SJCRH30 (cell line): ENCODE results near the gene SLC5A9. TPM values are rescaled to one million over a fixed set of nuclear protein-coding genes. Genes with fewer than 3 reads are reported as not detected.
"Not testable (repeated sequence)": the region's sequence is repeated elsewhere in the genome, so short reads cannot be mapped to it uniquely, and the experiment has no call there.

Experiments used
- DNase-seq, 2 experiments: peaks; one replicate each; pipeline ENCODE4 v3.0.0-alpha.2; 2015 to 2020
- H3K27ac ChIP-seq: fragments of 250-450 bp; sonication (Bioruptor Pico); 2 replicates; pipeline ENCODE4 v1.5.1; 2020; ENCODE audit warnings: mild to moderate bottlenecking, moderate library complexity
- H3K27me3 ChIP-seq: fragments of 250-450 bp; sonication (Bioruptor Pico); 2 replicates; pipeline ENCODE4 v1.5.1; 2020; ENCODE audit warnings: mild to moderate bottlenecking, moderate library complexity
- H3K36me3 ChIP-seq: fragments of 250-450 bp; sonication (Bioruptor Pico); 2 replicates; pipeline ENCODE4 v1.5.1; 2020; ENCODE audit warnings: mild to moderate bottlenecking, moderate library complexity
- H3K4me1 ChIP-seq: fragments of 250-450 bp; sonication (Bioruptor Pico); 2 replicates; pipeline ENCODE4 v1.5.1; 2020; ENCODE audit warnings: mild to moderate bottlenecking, moderate library complexity
- H3K4me3 ChIP-seq: fragments of 250-450 bp; sonication (Bioruptor Pico); 2 replicates; pipeline ENCODE4 v1.5.1; 2020; ENCODE audit warnings: mild to moderate bottlenecking, moderate library complexity
- H3K9me3 ChIP-seq: fragments of 250-450 bp; sonication (Bioruptor Pico); replicated peaks from 2 replicates; pipeline ENCODE4 v1.5.1; 2020; ENCODE audit warnings: mild to moderate bottlenecking, moderate library complexity
- total RNA-seq: library from RNA; depleted of rRNA; stranded (reverse); fragments of >200 nt; shearing (Covaris generic); gene quantifications from 2 replicates; pipeline ENCODE4 v1.2.3, GENCODE V29; 2014

Gene SLC5A9
- total RNA-seq, 1 experiment from 2014 or later, result not detected

DNA sequence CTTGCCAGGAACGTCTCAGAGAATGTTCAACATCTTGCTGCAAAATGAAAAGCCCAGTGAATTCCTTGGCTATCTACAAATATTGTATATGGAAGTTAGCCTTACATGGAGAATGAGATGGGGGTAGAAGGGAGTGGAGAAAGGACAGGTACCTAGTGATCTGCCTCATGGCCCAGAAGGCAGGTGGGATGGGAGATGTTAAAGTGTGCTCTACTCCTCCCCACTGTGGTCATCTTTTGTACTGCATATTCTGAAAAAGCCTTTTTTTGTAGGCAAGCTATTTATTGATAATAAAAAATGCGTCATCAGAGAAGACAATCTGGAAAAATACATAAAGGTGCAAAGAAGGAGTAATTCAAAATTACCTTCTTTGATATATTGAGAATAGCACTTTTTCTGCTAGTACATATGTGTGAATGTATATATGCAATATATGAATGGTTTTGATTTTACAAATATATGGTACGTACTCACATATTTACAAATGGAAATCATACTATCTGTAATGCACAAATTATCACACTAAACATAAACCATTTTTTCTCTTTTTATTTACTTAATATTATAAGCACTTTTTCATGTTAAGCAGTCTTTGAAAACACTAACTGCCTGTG, 19.1 kb upstream of the SLC5A9 start:
- Histone ChIP-seq H3K27me3 (no peaks in the 10 kb centered on the region), H3K4me3 (no peak overlapping the region), H3K36me3 (no peaks in the 10 kb centered on the region), H3K9me3 (no peaks in the 10 kb centered on the region), H3K27ac (no peak overlapping the region), H3K4me1 (no peaks in the 10 kb centered on the region)
- peak in 1 of 2 experiments; percentile 56 for DNase-seq

DNA sequence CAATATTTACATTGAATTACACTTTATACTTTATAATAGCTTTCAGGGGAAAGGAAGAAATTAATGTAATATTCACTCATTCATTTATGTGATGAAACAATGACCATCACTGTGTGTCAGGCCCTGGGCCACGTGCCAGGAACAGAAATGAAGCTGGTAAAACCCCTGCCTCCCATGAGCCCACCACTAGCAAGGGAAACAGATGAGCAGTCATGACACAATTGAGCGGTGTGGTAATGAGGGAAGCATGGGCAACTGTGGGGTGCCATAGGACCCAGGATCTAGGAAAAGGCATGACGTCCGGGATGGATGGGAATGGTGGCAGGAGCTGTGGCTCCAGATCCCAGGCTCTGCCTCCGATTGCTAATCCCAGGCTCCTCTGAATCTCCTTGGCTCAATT, 17.0 kb upstream of the SLC5A9 start:
- Histone ChIP-seq H3K27ac (no peak overlapping the region), H3K9me3 (no peaks in the 10 kb centered on the region), H3K36me3 (no peaks in the 10 kb centered on the region), H3K4me3 (no peak overlapping the region), H3K4me1 (no peaks in the 10 kb centered on the region), H3K27me3 (no peaks in the 10 kb centered on the region)
- no peak for DNase-seq

- Histone ChIP-seq H3K27me3 (no peaks in the 10 kb centered on the region), H3K4me1 (no peaks in the 10 kb centered on the region), H3K9me3 (no peaks in the 10 kb centered on the region), H3K36me3 (no peaks in the 10 kb centered on the region), H3K4me3 (no peak overlapping the region), H3K27ac (no peak overlapping the region)
- no peak for DNase-seq
These were observed 16.1 kb upstream of the SLC5A9 start for GRCh38 chr1:48206371-48206770.

DNA sequence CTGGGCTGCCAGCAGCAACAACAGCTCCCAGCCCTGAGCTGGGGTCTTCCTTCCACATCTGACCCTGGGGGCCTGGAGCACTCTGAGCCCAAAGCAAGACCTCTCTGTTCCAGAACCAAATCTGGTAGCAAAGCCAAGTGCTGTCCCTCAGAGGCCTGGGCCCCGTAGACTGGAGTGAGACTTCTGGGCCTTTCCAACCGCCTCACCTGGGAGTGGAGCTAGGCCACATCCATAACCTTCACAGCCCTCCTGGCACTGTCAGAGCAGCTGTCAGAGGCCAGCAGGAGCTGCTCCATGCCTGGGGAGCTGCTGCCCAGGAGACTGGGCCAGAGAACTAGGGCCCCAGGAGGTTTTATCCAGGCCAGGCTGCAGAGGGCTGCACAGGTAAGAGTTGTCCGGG, 15.4 kb upstream of the SLC5A9 start:
- no peak for DNase-seq
- no peaks in the 10 kb centered on the region for H3K36me3 ChIP-seq
- H3K27me3 ChIP-seq, result no peaks in the 10 kb centered on the region
- no peaks in the 10 kb centered on the region for H3K9me3 ChIP-seq
- no peak overlapping the region for H3K4me3 ChIP-seq
- H3K4me1 ChIP-seq, result no peaks in the 10 kb centered on the region
- no peak overlapping the region for H3K27ac ChIP-seq

GRCh38 chr1:48207536-48208075, 14.9 kb upstream of the SLC5A9 start:
- Histone ChIP-seq H3K4me1 (no peaks in the 10 kb centered on the region), H3K9me3 (no peaks in the 10 kb centered on the region), H3K36me3 (no peaks in the 10 kb centered on the region), H3K27me3 (no peaks in the 10 kb centered on the region), H3K27ac (no peak overlapping the region), H3K4me3 (no peak overlapping the region)
- no peak for DNase-seq

DNA sequence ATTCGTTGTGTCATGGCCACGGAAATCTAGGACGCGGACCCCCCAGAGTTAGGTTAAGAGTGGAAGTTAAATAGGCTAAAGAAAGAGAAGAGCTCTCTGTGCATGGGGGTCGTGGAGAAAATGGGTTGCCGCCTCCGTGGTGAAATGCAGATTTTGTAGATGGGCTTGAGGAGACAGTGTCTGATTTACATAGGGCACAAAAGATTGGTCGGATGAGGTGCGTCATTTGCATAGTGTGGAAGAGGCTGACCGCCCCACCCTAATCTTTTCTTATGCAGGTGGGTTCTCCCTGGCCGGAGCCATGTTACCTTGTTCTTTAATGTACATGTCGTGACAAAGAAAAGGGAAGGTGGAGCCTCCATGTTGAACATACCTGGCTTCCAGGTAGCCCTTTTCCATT, 14.3 kb upstream of the SLC5A9 start:
- Histone ChIP-seq H3K9me3 (no peaks in the 10 kb centered on the region), H3K4me3 (no peak overlapping the region), H3K4me1 (no peaks in the 10 kb centered on the region), H3K27ac (no peak overlapping the region), H3K36me3 (no peaks in the 10 kb centered on the region), H3K27me3 (no peaks in the 10 kb centered on the region)
- no peak for DNase-seq

DNA sequence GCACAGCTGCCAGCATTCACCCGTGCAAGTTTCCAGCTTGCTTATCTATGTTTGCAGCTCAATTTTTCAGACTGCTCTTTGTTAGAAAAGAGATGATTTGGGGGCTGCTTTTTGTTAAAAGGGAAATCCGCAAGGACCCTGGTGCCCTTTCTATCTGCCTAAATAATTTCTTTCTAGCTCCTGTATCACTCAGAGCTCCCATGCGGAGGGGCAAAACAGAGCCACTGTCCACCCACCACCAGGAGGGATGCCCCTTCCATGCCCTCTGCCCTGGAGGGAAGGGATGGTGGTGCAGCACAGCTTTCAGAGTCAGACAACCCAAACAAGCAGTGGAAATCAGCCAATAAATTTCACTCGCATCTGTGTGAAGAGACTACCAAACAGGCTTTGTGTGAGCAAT, 13.9 kb upstream of the SLC5A9 start:
- Histone ChIP-seq H3K27ac (no peak overlapping the region), H3K9me3 (no peaks in the 10 kb centered on the region), H3K36me3 (no peaks in the 10 kb centered on the region), H3K4me1 (no peaks in the 10 kb centered on the region), H3K27me3 (0 out of 2 replicates have a peak, but pooled peaks cover 2% of the 10 kb centered on the region), H3K4me3 (no peak overlapping the region)
- DNase-seq, result no peak

GRCh38 chr1:48213462-48213861, 9.1 kb upstream of the SLC5A9 start:
- H3K4me3 ChIP-seq, H3K27me3 ChIP-seq, H3K36me3 ChIP-seq, H3K9me3 ChIP-seq, DNase-seq, H3K4me1 ChIP-seq, H3K27ac ChIP-seq: not testable (repeated sequence)

GRCh38 chr1:48214366-48214765, 8.2 kb upstream of the SLC5A9 start:
- H3K4me1 ChIP-seq, H3K4me3 ChIP-seq, H3K36me3 ChIP-seq, H3K27ac ChIP-seq, H3K9me3 ChIP-seq, DNase-seq, H3K27me3 ChIP-seq: not testable (repeated sequence)

GRCh38 chr1:48214820-48215219, 7.7 kb upstream of the SLC5A9 start:
- no peak for DNase-seq
- no peak overlapping the region for H3K4me3 ChIP-seq
- no peaks in the 10 kb centered on the region for H3K4me1 ChIP-seq
- H3K36me3 ChIP-seq, result no peaks in the 10 kb centered on the region
- H3K27me3 ChIP-seq, result 0 out of 2 replicates have a peak, but pooled peaks cover 10% of the 10 kb centered on the region
- no peaks in the 10 kb centered on the region for H3K9me3 ChIP-seq
- no peak overlapping the region for H3K27ac ChIP-seq

- Histone ChIP-seq H3K9me3 (no peaks in the 10 kb centered on the region), H3K4me1 (no peaks in the 10 kb centered on the region), H3K27ac (no peak overlapping the region), H3K27me3 (0 out of 2 replicates have a peak, but pooled peaks cover 10% of the 10 kb centered on the region), H3K36me3 (no peaks in the 10 kb centered on the region), H3K4me3 (no peak overlapping the region)
- DNase-seq, result no peak
These were observed 7.3 kb upstream of the SLC5A9 start for GRCh38 chr1:48215222-48215621.

GRCh38 chr1:48215889-48216288, 6.6 kb upstream of the SLC5A9 start:
- H3K4me3 ChIP-seq, result no peak overlapping the region
- H3K27ac ChIP-seq, result no peak overlapping the region
- no peaks in the 10 kb centered on the region for H3K36me3 ChIP-seq
- H3K4me1 ChIP-seq, result no peaks in the 10 kb centered on the region
- H3K27me3 ChIP-seq, result 0 out of 2 replicates have a peak, but pooled peaks cover 10% of the 10 kb centered on the region
- DNase-seq, result no peak
- no peaks in the 10 kb centered on the region for H3K9me3 ChIP-seq

DNA sequence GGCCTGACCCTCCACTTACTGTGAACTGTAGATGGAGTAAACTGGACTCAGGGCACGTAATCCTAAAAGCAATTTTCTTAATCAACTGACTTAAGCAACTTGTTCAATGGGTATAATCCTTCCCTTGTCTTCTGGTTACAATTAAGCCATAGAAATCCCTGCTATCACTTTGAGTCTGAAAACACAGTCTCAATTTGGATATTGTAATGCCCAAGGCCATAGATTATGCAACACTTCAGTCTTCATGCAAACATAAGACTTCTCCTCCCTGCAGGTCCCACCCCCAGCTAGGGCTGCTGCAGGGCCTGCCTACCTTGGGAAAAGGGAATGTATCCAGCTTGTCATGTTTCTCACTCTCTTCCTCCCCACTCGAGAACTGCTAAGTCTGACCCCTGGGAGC, 6.2 kb upstream of the SLC5A9 start:
- DNase-seq, result no peak
- Histone ChIP-seq H3K4me1 (no peaks in the 10 kb centered on the region), H3K27ac (no peak overlapping the region), H3K27me3 (0 out of 2 replicates have a peak, but pooled peaks cover 10% of the 10 kb centered on the region), H3K9me3 (no peaks in the 10 kb centered on the region), H3K36me3 (no peaks in the 10 kb centered on the region), H3K4me3 (no peak overlapping the region)

- no peaks in the 10 kb centered on the region for H3K9me3 ChIP-seq
- no peak overlapping the region for H3K27ac ChIP-seq
- H3K36me3 ChIP-seq, result no peaks in the 10 kb centered on the region
- H3K27me3 ChIP-seq, result 0 out of 2 replicates have a peak, but pooled peaks cover 10% of the 10 kb centered on the region
- DNase-seq, result no peak
- H3K4me1 ChIP-seq, result no peaks in the 10 kb centered on the region
- H3K4me3 ChIP-seq, result no peak overlapping the region
These were observed 5.6 kb upstream of the SLC5A9 start for GRCh38 chr1:48216941-48217340.

DNA sequence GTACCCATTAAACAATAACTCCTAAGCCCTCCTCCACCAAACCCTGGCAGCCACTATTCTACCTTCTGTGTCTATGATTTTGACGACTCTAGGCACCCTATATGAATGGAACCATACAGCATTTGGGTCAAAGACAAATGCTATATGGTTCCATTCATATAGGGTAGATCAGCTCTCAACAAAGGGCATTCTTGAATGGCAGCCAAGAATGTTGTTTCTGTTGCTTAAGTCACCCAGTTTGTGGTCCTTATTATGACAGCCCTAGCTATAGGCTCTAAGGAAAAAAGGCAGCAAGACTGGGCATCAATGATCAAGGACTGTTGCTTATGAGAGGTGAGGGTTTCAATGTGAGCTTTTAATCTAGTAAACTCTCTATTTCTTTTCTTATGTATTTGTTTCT, 4.7 kb upstream of the SLC5A9 start:
- Histone ChIP-seq H3K27ac (no peak overlapping the region), H3K4me3 (no peak overlapping the region), H3K36me3 (no peaks in the 10 kb centered on the region), H3K27me3 (0 out of 2 replicates have a peak, but pooled peaks cover 12% of the 10 kb centered on the region), H3K4me1 (no peaks in the 10 kb centered on the region), H3K9me3 (no peaks in the 10 kb centered on the region)
- DNase-seq, result no peak

DNA sequence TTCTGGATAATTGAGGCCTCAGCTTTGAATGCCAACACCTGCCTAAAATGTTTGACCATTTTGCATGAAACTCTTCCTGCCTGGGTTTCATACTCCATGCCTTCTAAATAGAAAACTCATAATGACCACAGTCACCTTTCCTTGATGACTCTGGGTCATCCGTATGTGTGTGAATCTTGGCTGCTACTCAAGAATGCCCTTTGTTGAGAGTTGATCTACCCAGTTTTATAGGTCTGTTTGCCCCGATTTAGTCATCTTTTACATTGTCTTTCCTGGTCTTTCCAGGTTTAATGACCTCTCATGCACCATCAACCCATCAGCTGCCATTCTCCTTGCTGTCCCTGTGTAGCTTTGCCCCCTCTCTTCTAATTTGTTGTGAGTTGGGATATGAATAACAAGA, 2.7 kb upstream of the SLC5A9 start:
- no peak for DNase-seq
- H3K27me3 ChIP-seq, result peaks cover 10% of the 10 kb centered on the region

More for the DNA sequence above, 2.7 kb upstream of the SLC5A9 start:
- Histone ChIP-seq H3K4me1 (no peaks in the 10 kb centered on the region), H3K27ac (no peak overlapping the region), H3K9me3 (no peaks in the 10 kb centered on the region), H3K36me3 (no peaks in the 10 kb centered on the region), H3K4me3 (no peak overlapping the region)
